GM20000 (cell line): ENCODE data around the gene CEMIP.

Experiments
- DNase-seq: peaks from one replicate; pipeline ENCODE4 v3.0.0; 2012; ENCODE audit warnings: low spot score
- CTCF ChIP-seq: IDR thresholded peaks from 2 replicates; pipeline ENCODE4 v1.5.1; 2012; ENCODE audit warnings: mild to moderate bottlenecking, control low read depth; ENCODE audit errors: extremely low read depth, missing control alignments

Gene CEMIP

DNA sequence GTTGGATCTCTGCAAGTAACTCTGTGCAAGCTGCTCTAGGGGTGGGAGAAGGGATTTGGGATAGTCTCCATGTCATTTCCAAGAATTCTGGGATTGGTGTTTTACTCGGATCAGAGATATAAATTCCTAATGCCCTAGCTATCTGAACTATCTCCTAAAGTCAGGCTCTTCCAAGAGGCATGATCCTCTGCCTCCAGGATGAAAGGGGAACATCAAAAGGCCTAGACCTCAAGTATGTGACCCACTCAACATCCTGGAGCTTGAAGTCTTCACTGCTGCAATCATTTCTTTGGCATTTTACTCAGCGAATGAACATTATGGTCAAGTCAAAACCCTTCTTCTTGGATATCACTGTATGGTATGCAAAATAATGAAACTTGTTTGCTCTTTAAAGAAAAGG, 104.5 kb downstream of the CEMIP start:
- no peak for TF ChIP-seq CTCF
- DNase-seq: no peak

DNA sequence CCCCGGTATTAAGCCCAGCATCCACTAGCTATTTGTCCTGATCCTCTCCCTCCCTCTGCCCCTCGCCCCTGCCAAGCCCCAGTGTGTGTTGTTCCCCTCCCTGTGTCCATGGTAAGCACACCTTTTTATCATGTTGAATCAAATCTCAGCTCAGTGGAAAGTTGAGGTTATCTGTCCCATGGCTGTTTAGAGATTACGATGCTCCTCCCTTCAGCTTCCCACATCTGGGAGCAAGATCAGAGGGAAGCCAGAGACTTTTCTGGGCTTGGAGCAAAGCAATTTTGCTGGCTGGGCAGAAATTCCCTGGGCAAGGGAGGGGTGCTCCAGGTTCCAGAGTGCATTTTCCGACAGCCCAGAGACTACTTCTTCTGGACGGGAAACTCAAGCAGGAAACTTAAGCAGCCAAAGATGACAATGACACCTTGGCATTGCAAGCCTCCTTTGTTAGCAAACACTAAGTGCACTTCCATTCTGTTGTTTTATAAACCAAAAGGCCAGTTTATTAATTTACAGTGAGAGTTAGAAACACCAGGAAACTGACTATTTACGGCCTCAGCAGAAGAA, 105.9 kb downstream of the CEMIP start:
- TF ChIP-seq CTCF: no peak
- DNase-seq: no peak

GRCh38 chr15:80887148-80887547, 108.0 kb downstream of the CEMIP start:
- no peak for TF ChIP-seq CTCF
- DNase-seq: no peak

DNA sequence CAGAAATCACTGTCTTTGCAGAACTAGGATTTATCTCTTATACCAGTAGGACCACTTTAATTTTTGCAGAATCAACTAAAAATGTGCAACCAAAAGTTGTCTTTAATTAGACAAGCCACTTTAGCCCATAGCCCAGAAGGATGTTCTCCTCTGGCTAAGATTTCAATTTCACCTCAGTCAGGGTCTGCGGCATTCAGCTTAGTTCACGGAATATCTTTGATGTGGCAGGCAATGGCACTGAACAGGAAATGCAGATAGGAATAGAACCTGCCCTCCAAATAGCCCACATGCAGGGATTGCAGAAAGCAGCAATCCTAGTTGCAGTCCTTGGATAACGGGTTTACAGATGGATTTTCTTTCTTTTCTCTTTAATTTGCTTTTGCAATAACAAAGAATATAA, 109.7 kb downstream of the CEMIP start:
- TF ChIP-seq CTCF: no peak
- DNase-seq: no peak

GRCh38 chr15:80890341-80891005, 111.3 kb downstream of the CEMIP start:
- no peak for TF ChIP-seq CTCF
- DNase-seq: no peak

DNA sequence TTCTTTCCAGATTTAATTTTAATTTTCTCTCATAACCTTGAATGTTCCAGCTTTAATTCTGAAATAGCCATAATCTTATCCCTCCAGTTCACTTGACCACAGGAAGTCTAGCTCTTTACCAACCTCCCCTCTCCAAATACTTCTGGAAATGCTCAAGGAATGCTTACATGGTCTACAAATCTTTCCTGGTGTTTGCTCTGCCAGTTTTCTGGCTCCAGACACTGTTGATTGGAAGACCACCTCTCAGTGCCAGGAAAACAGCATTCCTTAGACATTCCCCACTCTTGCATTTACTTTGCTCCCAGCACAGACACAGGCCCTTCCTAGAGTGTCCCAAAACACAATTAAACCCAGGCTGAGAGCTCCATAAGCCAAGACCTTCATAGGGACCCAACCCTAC, 111.8 kb downstream of the CEMIP start:
- no peak for TF ChIP-seq CTCF
- no peak for DNase-seq

DNA sequence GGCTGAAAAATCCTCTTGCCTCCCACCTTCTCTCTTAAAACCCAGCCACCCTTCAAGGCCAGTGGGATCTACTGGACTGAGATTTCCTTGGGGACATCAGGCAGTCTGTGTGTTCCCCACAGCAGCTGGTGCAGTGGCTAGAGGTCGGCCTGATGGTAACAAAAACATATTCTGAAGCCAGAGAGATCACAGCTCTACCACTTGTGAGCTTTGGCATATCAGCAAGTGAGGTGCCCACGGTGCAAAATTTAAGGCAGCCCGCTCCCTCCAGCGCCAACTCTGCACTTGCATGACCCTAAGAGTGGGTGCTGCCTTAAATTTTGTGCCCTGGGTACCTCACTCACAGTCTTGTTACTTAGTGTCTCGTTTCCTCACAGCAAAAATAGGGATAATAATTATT, 113.2 kb downstream of the CEMIP start:
- no peak for DNase-seq
- no peak for TF ChIP-seq CTCF
